Uterus (tissue), 2 donors: ENCODE measurements around the gene DDX31.

ENCODE experiments used
- CTCF ChIP-seq, 4 experiments: fragments of 200-600 bp in 2 of 4; fragments of 450-650 bp in 2 of 4; sonication (generic) in 2 of 4; IDR thresholded peaks; one replicate each; pipeline ENCODE4 v1.5.1; 2016 to 2019; ENCODE audit warnings: antibody characterized with exemption in 4 of 4, mild to moderate bottlenecking in 2 of 4, moderate library complexity in 1 of 4
- POLR2A ChIP-seq, 2 donors: fragments of 450-650 bp; IDR thresholded peaks; one replicate each; pipeline ENCODE4 v1.6.1; 2016; ENCODE audit warnings: antibody characterized with exemption in 2 of 2, mild to moderate bottlenecking in 1 of 2, moderate library complexity in 1 of 2

- TF ChIP-seq CTCF (IDR thresholded peaks at IDR 0.05) (no peak), POLR2A (IDR thresholded peaks at IDR 0.05) (no peak)
Observed at GRCh38 chr9:132717326-132717945, 47.7 kb upstream of the DDX31 start.
